ENCODE data around the gene KCNAB1. TPM values are rescaled to one million over a fixed set of nuclear protein-coding genes. Genes with fewer than 3 reads are reported as not detected.

Gene KCNAB1
- total and polyA plus RNA-seq, 2 donors (not counting 1 experiment from before 2014, with no cell fraction given), result 0.03 to 0.33 TPM

- no peak for DNase-seq (ENCODE audit: low read depth in 2 of 2)
Observed at GRCh38 chr3:156256945-156257344, 136.6 kb downstream of the KCNAB1 start.

GRCh38 chr3:156258301-156258700, 137.9 kb downstream of the KCNAB1 start:
- Histone ChIP-seq H3K4me2 (ENCODE audit: extremely low read depth, insufficient read depth, low read length) (no peak overlapping the region), H3K27ac (ENCODE audit: insufficient read depth, low read length) (no peak overlapping the region)

More at GRCh38 chr3:156256945-156257344, 136.6 kb downstream of the KCNAB1 start:
- H3K4me2 ChIP-seq (ENCODE audit: extremely low read depth, insufficient read depth, low read length), result no peak overlapping the region
- no peaks in the 10 kb centered on the region for H3K4me1 ChIP-seq (ENCODE audit: control insufficient read depth, extremely low read depth, insufficient read depth, low read length)
- H3K79me2 ChIP-seq (ENCODE audit: control insufficient read depth, insufficient read depth, low read length), result no peaks in the 10 kb centered on the region
- H3K27me3 ChIP-seq (ENCODE audit: control insufficient read depth, insufficient read depth, low read length), result no peaks in the 10 kb centered on the region
- H3K4me3 ChIP-seq (replicated peaks in 1 of 4; ENCODE audit: control extremely low read depth in 1 of 4, insufficient read depth in 1 of 4, low read depth in 3 of 4, low read length in 4 of 4), result no peak overlapping the region
- H3K9me3 ChIP-seq (ENCODE audit: control insufficient read depth, insufficient read depth, low read depth, low read length), result no peaks in the 10 kb centered on the region
- H3K9ac ChIP-seq (ENCODE audit: insufficient read depth, low read length), result no peak overlapping the region
- no peaks in the 10 kb centered on the region for H4K20me1 ChIP-seq (ENCODE audit: control insufficient read depth, extremely low read depth, insufficient read depth, low read length)
- no peak for TF ChIP-seq EZH2 (IDR thresholded peaks at IDR 0.05; ENCODE audit: low read length, missing control alignments)
- no peak for TF ChIP-seq CTCF (conservative IDR thresholded peaks at IDR 0.05 in 1 of 2, IDR thresholded peaks at IDR 0.05 in 1 of 2; ENCODE audit: low read depth in 1 of 2, low read length in 2 of 2)
- no peaks in the 10 kb centered on the region for H3K36me3 ChIP-seq (ENCODE audit: control insufficient read depth, insufficient read depth, low read length)
- no peak overlapping the region for H3K27ac ChIP-seq (ENCODE audit: insufficient read depth, low read length)
- no peak overlapping the region for H2AFZ ChIP-seq (ENCODE audit: low read length)

GRCh38 chr3:156259896-156260295, 139.5 kb downstream of the KCNAB1 start:
- Histone ChIP-seq H3K4me1 (ENCODE audit: control insufficient read depth, extremely low read depth, insufficient read depth, low read length) (no peaks in the 10 kb centered on the region), H3K9me3 (ENCODE audit: control insufficient read depth, insufficient read depth, low read depth, low read length) (no peaks in the 10 kb centered on the region), H3K79me2 (ENCODE audit: control insufficient read depth, insufficient read depth, low read length) (no peaks in the 10 kb centered on the region), H3K27me3 (ENCODE audit: control insufficient read depth, insufficient read depth, low read length) (no peaks in the 10 kb centered on the region), H3K4me2 (ENCODE audit: extremely low read depth, insufficient read depth, low read length) (no peak overlapping the region), H3K36me3 (ENCODE audit: control insufficient read depth, insufficient read depth, low read length) (no peaks in the 10 kb centered on the region), H3K9ac (ENCODE audit: insufficient read depth, low read length) (no peak overlapping the region), H4K20me1 (ENCODE audit: control insufficient read depth, extremely low read depth, insufficient read depth, low read length) (no peaks in the 10 kb centered on the region), H3K27ac (ENCODE audit: insufficient read depth, low read length) (no peak overlapping the region), H2AFZ (ENCODE audit: low read length) (no peak overlapping the region), H3K4me3 (replicated peaks in 1 of 4; ENCODE audit: control extremely low read depth in 1 of 4, insufficient read depth in 1 of 4, low read depth in 3 of 4, low read length in 4 of 4) (no peak overlapping the region)
- no peak for DNase-seq (ENCODE audit: low read depth in 2 of 2)
- no peak for TF ChIP-seq CTCF (conservative IDR thresholded peaks at IDR 0.05 in 1 of 2, IDR thresholded peaks at IDR 0.05 in 1 of 2; ENCODE audit: low read depth in 1 of 2, low read length in 2 of 2)
- no peak for TF ChIP-seq EZH2 (IDR thresholded peaks at IDR 0.05; ENCODE audit: low read length, missing control alignments)

More at GRCh38 chr3:156258301-156258700, 137.9 kb downstream of the KCNAB1 start:
- H3K79me2 ChIP-seq (ENCODE audit: control insufficient read depth, insufficient read depth, low read length), result no peaks in the 10 kb centered on the region
- H3K9me3 ChIP-seq (ENCODE audit: control insufficient read depth, insufficient read depth, low read depth, low read length), result no peaks in the 10 kb centered on the region
- no peak overlapping the region for H2AFZ ChIP-seq (ENCODE audit: low read length)
- TF ChIP-seq CTCF (conservative IDR thresholded peaks at IDR 0.05 in 1 of 2, IDR thresholded peaks at IDR 0.05 in 1 of 2; ENCODE audit: low read depth in 1 of 2, low read length in 2 of 2) (no peak), EZH2 (IDR thresholded peaks at IDR 0.05; ENCODE audit: low read length, missing control alignments) (no peak)
- no peaks in the 10 kb centered on the region for H4K20me1 ChIP-seq (ENCODE audit: control insufficient read depth, extremely low read depth, insufficient read depth, low read length)
- H3K36me3 ChIP-seq (ENCODE audit: control insufficient read depth, insufficient read depth, low read length), result no peaks in the 10 kb centered on the region
- H3K27me3 ChIP-seq (ENCODE audit: control insufficient read depth, insufficient read depth, low read length), result no peaks in the 10 kb centered on the region
- no peak overlapping the region for H3K4me3 ChIP-seq (replicated peaks in 1 of 4; ENCODE audit: control extremely low read depth in 1 of 4, insufficient read depth in 1 of 4, low read depth in 3 of 4, low read length in 4 of 4)
- DNase-seq (ENCODE audit: low read depth in 2 of 2), result no peak
- no peaks in the 10 kb centered on the region for H3K4me1 ChIP-seq (ENCODE audit: control insufficient read depth, extremely low read depth, insufficient read depth, low read length)
- H3K9ac ChIP-seq (ENCODE audit: insufficient read depth, low read length), result no peak overlapping the region

All from fibroblast of lung (primary cell).